Breast epithelium (tissue), 4 donors: ENCODE measurements around the gene IPCEF1. TPM values are rescaled to one million over a fixed set of nuclear protein-coding genes. Genes with fewer than 3 reads are reported as not detected.

ENCODE experiments used
- DNase-seq, 2 donors: peaks; one replicate each; pipeline ENCODE4 v3.0.0-alpha.2; 2019; ENCODE audit warnings: low spot score in 2 of 2
- H3K27ac ChIP-seq, 2 donors: fragments of 200-600 bp; sonication (generic) in 1 of 2; one replicate each; pipeline ENCODE4 v1.5.1; 2016 to 2019; ENCODE audit warnings: mild to moderate bottlenecking in 1 of 2
- H3K27me3 ChIP-seq, 2 donors: fragments of 200-600 bp; sonication (generic) in 1 of 2; one replicate each; pipeline versions ENCODE4 v1.5.1 to v1.6.0; 2017 to 2019; ENCODE audit warnings: control low read depth in 1 of 2, mild to moderate bottlenecking in 1 of 2
- H3K36me3 ChIP-seq: fragments of 200-600 bp; one replicate; pipeline ENCODE4 v1.5.1; 2019
- H3K4me1 ChIP-seq, 2 donors: fragments of 200-600 bp; sonication (generic); one replicate each; pipeline ENCODE4 v1.5.1; 2016 to 2019; ENCODE audit warnings: control low read depth in 1 of 2
- H3K4me3 ChIP-seq, 3 donors: fragments of 200-600 bp; sonication (generic); 1 replicate in 2 of 3; 2 replicates in 1 of 3; pipeline ENCODE4 v1.5.1; 2016 to 2019; ENCODE audit warnings: mild to moderate bottlenecking in 3 of 3, moderate library complexity in 2 of 3
- H3K9me3 ChIP-seq, 2 donors: fragments of 200-600 bp; sonication (generic) in 1 of 2; one replicate each; pipeline ENCODE4 v1.5.1; 2016 to 2019; ENCODE audit warnings: control low read depth in 1 of 2
- POLR2A ChIP-seq: fragments of 450-650 bp; IDR thresholded peaks from one replicate; pipeline ENCODE4 v1.6.1; 2016; ENCODE audit warnings: antibody characterized with exemption, mild to moderate bottlenecking, moderate library complexity
- POLR2AphosphoS5 ChIP-seq, 3 donors: sonication (generic); formaldehyde crosslinking; IDR thresholded peaks; one replicate each; pipeline ENCODE4 v1.6.1; 2017; ENCODE audit warnings: antibody characterized with exemption in 3 of 3
- intact Hi-C: fragments of 100-400 bp; cut with DNase I; formaldehyde crosslinking; loops from one replicate; pipeline ENCODE4 v1.15.1; 2023; ENCODE audit warnings: low total_unique reads
- total RNA-seq, 3 donors: library from RNA; depleted of rRNA; stranded (reverse); fragments of >200 nt; gene quantifications; one replicate each; pipeline ENCODE4 v1.1.0, GENCODE V29; 2016
- TF ChIP-seq, protein P1 (sequence below), 3 donors: fragments of 450-650 bp; IDR thresholded peaks; one replicate each; pipeline ENCODE4 v1.5.1; 2016 to 2017; ENCODE audit warnings: antibody characterized with exemption in 3 of 3, mild to moderate bottlenecking in 3 of 3, moderate library complexity in 3 of 3

The IPCEF1 gene
- total RNA-seq, 3 donors from 2014 or later: 3.7 to 6.7 (median 5.6) TPM

DNA sequence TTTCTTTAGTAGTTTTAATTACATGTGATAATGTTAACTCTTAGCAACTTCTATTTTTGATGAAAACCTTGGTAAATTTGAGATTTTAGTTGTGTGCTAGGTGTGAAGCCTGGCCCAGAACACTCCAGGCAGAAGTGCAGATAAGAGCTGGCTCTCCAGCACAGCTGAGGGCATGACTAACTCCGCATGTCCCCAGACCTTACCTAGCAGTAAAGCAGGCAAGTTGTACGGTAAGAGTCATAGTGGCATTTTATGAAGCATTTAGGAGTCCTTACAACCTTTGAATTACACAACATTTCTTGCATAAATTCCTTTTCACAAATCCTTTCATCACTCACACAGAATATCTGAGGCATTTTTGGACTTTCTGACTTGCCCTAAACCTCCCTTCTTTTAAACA, 250.4 kb downstream of the IPCEF1 start:
- H3K27me3 ChIP-seq: no peaks in the 10 kb centered on the region
- TF ChIP-seq, protein P1, sequence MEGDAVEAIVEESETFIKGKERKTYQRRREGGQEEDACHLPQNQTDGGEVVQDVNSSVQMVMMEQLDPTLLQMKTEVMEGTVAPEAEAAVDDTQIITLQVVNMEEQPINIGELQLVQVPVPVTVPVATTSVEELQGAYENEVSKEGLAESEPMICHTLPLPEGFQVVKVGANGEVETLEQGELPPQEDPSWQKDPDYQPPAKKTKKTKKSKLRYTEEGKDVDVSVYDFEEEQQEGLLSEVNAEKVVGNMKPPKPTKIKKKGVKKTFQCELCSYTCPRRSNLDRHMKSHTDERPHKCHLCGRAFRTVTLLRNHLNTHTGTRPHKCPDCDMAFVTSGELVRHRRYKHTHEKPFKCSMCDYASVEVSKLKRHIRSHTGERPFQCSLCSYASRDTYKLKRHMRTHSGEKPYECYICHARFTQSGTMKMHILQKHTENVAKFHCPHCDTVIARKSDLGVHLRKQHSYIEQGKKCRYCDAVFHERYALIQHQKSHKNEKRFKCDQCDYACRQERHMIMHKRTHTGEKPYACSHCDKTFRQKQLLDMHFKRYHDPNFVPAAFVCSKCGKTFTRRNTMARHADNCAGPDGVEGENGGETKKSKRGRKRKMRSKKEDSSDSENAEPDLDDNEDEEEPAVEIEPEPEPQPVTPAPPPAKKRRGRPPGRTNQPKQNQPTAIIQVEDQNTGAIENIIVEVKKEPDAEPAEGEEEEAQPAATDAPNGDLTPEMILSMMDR (IDR thresholded peaks at IDR 0.05): no peak
- TF ChIP-seq POLR2A: no peak
- no peak for TF ChIP-seq POLR2AphosphoS5 (IDR thresholded peaks at IDR 0.05)
- no peaks in the 10 kb centered on the region for H3K4me1 ChIP-seq
- DNase-seq: no peak
- no peaks in the 10 kb centered on the region for H3K9me3 ChIP-seq
- H3K27ac ChIP-seq: no peak overlapping the region
- no peak overlapping the region for H3K4me3 ChIP-seq
- intact Hi-C loops: no loop called here
- H3K36me3 ChIP-seq: no peaks in the 10 kb centered on the region

Other genes starting within 250 kb of the IPCEF1 start
- 1 to 10 TPM; 2.1 to 8.6 (median 5.2) TPM for gene CNKSR3, start 153.9 kb upstream of the IPCEF1 start, total RNA-seq